AG09309 (cell line): ENCODE results near the gene TBC1D22A.
"Not testable (repeated sequence)": the region's sequence is repeated elsewhere in the genome, so short reads cannot be mapped to it uniquely, and the experiment has no call there.

Experiments
- DNase-seq: peaks from one replicate; pipeline ENCODE4 v3.0.0-alpha.2; 2010; ENCODE audit warnings: low read depth
- H3K4me3 ChIP-seq: 2 replicates; pipeline ENCODE4 v1.5.1; 2011; ENCODE audit warnings: mild to moderate bottlenecking, low read depth, low read length, moderate library complexity; ENCODE audit not compliant: control insufficient read depth
- TF ChIP-seq, protein P1 (sequence below): IDR thresholded peaks from 2 replicates; pipeline ENCODE4 v1.5.1; 2011; ENCODE audit warnings: mild to moderate bottlenecking, low read depth, low read length, inconsistent platforms; ENCODE audit not compliant: insufficient read depth, control insufficient read depth; ENCODE audit errors: missing control alignments

TBC1D22A gene

DNA sequence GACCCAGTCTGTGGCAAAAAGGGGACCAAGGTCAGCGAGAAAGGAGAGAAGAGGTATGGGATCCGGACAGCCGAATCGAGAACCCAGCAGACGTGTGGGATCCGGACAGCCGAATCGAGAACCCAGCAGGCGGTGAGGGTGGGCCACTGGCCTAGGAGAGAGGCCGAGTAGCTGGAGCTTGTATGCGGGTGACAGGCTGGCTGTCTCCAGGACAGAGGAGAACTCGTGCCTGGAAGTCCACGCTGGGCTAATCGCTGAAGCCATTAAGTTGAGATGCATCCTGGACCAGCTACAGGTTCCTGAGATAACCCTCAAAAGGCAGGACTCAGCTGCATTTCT, 30.4 kb upstream of the TBC1D22A start:
- no peak overlapping the region for H3K4me3 ChIP-seq
- no peak for DNase-seq
- TF ChIP-seq, protein P1, sequence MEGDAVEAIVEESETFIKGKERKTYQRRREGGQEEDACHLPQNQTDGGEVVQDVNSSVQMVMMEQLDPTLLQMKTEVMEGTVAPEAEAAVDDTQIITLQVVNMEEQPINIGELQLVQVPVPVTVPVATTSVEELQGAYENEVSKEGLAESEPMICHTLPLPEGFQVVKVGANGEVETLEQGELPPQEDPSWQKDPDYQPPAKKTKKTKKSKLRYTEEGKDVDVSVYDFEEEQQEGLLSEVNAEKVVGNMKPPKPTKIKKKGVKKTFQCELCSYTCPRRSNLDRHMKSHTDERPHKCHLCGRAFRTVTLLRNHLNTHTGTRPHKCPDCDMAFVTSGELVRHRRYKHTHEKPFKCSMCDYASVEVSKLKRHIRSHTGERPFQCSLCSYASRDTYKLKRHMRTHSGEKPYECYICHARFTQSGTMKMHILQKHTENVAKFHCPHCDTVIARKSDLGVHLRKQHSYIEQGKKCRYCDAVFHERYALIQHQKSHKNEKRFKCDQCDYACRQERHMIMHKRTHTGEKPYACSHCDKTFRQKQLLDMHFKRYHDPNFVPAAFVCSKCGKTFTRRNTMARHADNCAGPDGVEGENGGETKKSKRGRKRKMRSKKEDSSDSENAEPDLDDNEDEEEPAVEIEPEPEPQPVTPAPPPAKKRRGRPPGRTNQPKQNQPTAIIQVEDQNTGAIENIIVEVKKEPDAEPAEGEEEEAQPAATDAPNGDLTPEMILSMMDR: no peak

DNA sequence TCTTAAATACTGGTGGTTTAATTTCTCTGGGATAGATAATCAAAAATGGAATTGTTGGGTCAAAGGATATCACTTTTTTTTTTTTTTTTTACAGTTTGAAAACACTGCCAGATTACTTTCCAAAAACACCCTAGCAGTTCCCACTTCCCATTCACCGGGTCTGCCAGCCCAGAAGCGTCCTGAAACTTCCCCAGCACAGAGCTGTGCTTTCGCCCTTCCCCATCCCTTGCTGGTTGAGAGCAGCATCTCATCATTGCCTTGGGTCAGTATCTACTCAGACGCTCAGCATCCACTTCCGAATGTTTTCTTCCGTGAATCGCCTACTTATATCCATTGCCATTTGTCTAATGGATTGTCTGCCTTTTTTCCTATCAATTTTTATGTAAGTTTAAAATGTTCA, 29.9 kb upstream of the TBC1D22A start:
- TF ChIP-seq, protein P1: no peak
- no peak overlapping the region for H3K4me3 ChIP-seq
- DNase-seq: no peak

DNA sequence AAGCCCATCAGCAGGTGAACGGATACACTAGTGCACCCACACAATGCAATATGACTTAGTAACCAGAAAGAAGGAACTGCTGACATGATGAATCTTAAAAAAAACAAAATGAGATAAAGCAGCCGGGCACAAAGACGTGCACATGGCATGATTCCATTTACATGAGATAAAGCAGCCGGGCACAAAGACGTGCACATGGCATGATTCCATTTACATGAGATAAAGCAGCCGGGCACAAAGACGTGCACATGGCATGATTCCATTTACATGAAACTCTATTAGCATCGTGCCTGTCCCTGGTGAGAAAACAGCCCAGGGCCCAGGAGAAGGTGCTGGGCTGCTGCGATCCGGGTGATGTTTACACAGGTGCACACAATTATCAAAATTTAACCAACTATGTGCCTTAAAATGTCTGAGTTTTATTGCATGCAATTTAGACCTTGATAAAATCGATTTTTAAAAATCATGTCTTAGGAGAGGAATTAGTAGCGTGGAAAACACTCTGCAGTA, 28.2 kb upstream of the TBC1D22A start:
- H3K4me3 ChIP-seq, DNase-seq: not testable (repeated sequence)

DNA sequence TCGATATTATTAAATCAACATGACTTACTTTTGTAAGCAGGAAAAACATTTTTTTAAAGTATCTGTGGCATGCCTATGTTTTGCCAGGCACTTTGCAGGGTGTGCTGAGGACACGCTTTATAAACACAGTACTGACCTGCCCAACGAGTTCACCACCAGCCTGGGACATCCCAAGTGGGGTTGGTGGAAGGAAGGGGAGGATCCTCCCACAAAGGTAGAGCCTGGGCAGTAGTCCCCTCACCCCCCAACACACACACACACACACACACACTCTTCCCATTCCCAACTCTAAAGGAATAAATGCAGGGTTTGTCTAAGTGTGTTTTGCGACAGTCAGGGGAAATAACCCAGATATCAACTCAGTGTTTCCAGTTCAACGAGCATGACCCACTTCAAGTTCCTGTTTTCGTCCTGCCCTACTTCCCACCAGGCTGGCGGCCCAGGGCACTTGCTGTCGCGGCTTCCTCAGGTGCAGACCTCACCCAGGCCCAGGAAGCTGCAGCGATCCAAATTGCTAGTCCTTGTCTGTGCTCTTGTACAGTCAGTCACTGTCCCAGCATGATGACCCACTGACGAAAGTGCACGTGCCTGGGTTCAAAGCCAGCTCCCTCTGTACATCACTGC, 27.5 kb upstream of the TBC1D22A start:
- TF ChIP-seq, protein P1: no peak
- DNase-seq: no peak
- no peak overlapping the region for H3K4me3 ChIP-seq

DNA sequence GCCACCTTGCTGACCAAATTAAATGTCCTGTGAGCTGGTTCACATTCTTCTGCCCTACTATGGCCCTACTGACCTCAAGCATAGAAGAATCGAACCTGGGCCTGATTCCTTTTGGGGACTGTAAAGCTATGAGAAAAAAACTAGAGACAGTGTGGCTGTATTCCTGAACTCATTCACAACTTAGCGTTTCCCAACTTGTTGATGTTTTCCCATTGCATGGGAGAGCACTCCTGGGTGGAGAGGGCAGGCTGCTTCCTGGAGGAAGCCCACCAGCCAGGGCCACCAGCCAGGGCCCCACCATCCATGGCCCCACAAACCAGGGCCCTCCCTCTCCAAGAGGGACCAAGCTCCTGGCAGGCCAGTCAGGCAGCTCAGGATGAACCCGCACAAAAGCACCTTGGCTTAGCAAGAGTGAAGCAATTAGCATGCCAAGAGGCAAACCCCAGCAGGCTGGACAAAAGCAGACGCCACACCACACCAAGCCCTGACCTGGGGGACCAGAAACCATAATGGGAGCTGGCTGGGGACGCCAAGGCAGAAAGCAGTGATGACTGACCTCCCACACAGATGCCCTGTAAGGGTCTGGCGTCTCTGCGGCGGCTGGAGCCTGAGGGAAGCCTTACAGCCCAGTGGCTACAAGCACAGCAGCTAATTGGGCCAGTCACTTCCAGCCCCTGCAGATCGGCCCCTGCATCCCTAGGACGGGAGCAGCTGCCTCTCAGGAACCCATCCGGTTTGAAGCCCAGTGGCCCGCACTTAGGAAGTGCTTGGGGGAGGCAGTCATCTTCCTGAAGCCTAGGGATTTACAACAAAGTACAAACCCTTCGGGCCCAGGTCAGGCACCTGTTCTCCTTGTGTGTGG, 26.5 kb upstream of the TBC1D22A start:
- no peak for DNase-seq
- TF ChIP-seq, protein P1: no peak
- no peak overlapping the region; the same call in 1 of the 2 replicates for H3K4me3 ChIP-seq

DNA sequence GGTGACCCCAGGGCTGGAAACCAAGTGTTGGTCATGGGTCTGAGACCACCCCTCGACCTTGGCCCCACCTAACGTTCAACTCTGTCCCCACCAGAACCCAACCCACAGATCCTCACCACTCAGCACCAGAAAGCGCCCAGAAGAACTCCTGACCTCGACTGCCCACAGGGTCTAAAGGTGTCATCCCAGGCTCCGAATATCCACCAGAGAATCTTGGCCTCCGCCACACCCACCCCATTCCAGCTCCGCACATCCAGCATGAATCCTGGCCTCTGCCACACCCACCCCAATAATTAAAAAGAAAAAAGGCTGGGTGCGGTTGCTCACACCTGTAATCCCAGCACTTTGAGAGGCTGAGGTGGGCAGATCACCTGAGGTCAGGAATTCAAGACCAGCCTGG, 25.7 kb upstream of the TBC1D22A start:
- TF ChIP-seq, protein P1: no peak
- no peak for DNase-seq

More for the DNA sequence above, 25.7 kb upstream of the TBC1D22A start:
- H3K4me3 ChIP-seq: peak overlapping the region; percentile 77
